Activated CD4-positive, alpha-beta T cell treated with anti-CD3 and anti-CD28 coated beads, Interleukin-2, amount 10 ng/mL, durations not matched to agents 24 days and 14 days (primary cell): Measurements from ENCODE around the gene ZNF79. TPM values are rescaled to one million over a fixed set of nuclear protein-coding genes. Genes with fewer than 3 reads are reported as not detected.

ENCODE experiments used
- DNase-seq: peaks from one replicate; pipeline ENCODE4 v3.0.0; 2022
- H3K27ac Mint-ChIP-seq: one replicate; pipeline ENCODE4 v1.8.0; 2022; ENCODE audit warnings: mild to moderate bottlenecking, mixed read lengths
- H3K27me3 Mint-ChIP-seq: one replicate; pipeline ENCODE4 v1.8.0; 2022; ENCODE audit warnings: mixed read lengths
- H3K36me3 Mint-ChIP-seq: one replicate; pipeline ENCODE4 v1.8.0; 2022; ENCODE audit warnings: low read depth, mild to moderate bottlenecking, mixed read lengths
- H3K4me1 Mint-ChIP-seq: one replicate; pipeline ENCODE4 v1.8.0; 2021; ENCODE audit warnings: mixed read lengths
- H3K4me3 Mint-ChIP-seq: one replicate; pipeline ENCODE4 v1.8.0; 2022; ENCODE audit warnings: mild to moderate bottlenecking, moderate library complexity, mixed read lengths
- H3K9me3 Mint-ChIP-seq: one replicate; pipeline ENCODE4 v1.8.0; 2021; ENCODE audit warnings: mixed read lengths
- intact Hi-C: fragments of 100-400 bp; cut with micrococcal nuclease; formaldehyde crosslinking; loops from one replicate; pipeline ENCODE4 v1.15.1; 2023
- total RNA-seq: library from RNA; stranded (reverse); gene quantifications from 2 replicates; pipeline ENCODE4 v1.2.3, GENCODE V29; 2022

ZNF79 gene
- total RNA-seq, 1 donor from 2014 or later: 17.2 TPM

GRCh38 chr9:127424676-127424999, 456 bp downstream of the ZNF79 start:
- intact Hi-C loops: loop anchor here (1.0 to 2.0 kb wide), 2 partner anchors 27 to 28 kb away; partner anchors contain the start of genes LRSAM1, RPL12 and SLC2A8
- Mint-ChIP-seq H3K4me3 (peak overlapping the region; percentile 99), H3K9me3 (no peaks in the 10 kb centered on the region), H3K27me3 (no peaks in the 10 kb centered on the region), H3K4me1 (peaks cover 43% of the 10 kb centered on the region), H3K36me3 (peaks cover 36% of the 10 kb centered on the region), H3K27ac (peak overlapping the region; percentile 94)
- no peak for DNase-seq

DNA sequence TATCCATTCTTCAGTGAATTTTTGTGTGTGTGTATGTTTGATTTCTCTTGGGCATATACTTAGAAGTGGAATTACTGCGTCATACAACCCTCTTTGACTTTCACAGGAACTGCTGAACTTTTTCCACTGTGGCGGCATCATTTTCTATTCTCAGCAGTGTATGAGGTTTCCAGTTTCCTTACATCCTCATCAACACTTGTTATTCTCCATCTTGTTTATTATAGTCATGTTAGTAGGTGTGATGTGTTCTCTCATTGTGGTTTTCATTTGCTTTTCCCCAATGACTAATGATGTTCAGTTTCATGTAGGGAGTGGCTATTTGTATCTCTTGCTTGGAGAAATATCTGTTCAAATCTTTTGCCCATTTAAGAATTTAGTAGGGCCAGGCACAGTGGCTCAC, 2.6 kb downstream of the ZNF79 start:
- H3K27ac Mint-ChIP-seq: peak overlapping the region; percentile 94

GRCh38 chr9:127428348-127428747, 4.2 kb downstream of the ZNF79 start:
- Mint-ChIP-seq H3K9me3 (no peaks in the 10 kb centered on the region), H3K27ac (peak overlapping the region; percentile 72), H3K36me3 (peaks cover 60% of the 10 kb centered on the region), H3K4me3 (peak overlapping the region; percentile 48), H3K27me3 (no peaks in the 10 kb centered on the region), H3K4me1 (peaks cover 42% of the 10 kb centered on the region)
- no peak for DNase-seq
- intact Hi-C loops: loop anchor here (5.0 kb wide), 1 partner anchor 349 kb away; the partner anchor contains the start of gene SH2D3C

More for the DNA sequence above, 2.6 kb downstream of the ZNF79 start:
- Mint-ChIP-seq H3K4me3 (peak overlapping the region; percentile 99), H3K9me3 (no peaks in the 10 kb centered on the region), H3K27me3 (no peaks in the 10 kb centered on the region), H3K36me3 (peaks cover 53% of the 10 kb centered on the region), H3K4me1 (peaks cover 49% of the 10 kb centered on the region)
- DNase-seq: peak; percentile 81
- intact Hi-C loops: loop anchor here (1.0 to 5.0 kb wide), 2 partner anchors 38 to 351 kb away; partner anchors contain the start of gene SH2D3C

DNA sequence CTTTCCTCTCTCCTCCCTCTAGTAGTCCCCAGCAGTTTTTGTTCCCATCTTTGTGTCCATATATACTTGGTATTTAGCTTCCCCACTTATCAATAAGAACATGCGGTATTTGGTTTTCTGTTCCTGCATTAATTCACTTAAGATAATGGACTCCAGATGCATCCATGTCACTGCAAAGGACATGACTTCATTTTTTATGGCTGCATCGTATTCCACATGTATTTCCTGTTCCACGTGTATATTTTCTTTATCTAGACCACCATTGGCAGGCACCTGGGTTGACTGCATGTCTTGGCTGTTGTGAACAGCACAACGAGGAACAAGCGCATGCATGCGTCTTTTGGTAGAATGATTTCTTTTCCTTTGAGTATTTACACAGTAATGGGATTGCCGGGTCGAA, 6.2 kb downstream of the ZNF79 start:
- H3K27me3 Mint-ChIP-seq: no peaks in the 10 kb centered on the region
- no peaks in the 10 kb centered on the region for H3K9me3 Mint-ChIP-seq
- intact Hi-C loops: no loop called here
- peaks cover 71% of the 10 kb centered on the region for H3K36me3 Mint-ChIP-seq
- H3K4me3 Mint-ChIP-seq: no peak overlapping the region
- DNase-seq: no peak
- H3K4me1 Mint-ChIP-seq: peaks cover 39% of the 10 kb centered on the region
- H3K27ac Mint-ChIP-seq: no peak overlapping the region

DNA sequence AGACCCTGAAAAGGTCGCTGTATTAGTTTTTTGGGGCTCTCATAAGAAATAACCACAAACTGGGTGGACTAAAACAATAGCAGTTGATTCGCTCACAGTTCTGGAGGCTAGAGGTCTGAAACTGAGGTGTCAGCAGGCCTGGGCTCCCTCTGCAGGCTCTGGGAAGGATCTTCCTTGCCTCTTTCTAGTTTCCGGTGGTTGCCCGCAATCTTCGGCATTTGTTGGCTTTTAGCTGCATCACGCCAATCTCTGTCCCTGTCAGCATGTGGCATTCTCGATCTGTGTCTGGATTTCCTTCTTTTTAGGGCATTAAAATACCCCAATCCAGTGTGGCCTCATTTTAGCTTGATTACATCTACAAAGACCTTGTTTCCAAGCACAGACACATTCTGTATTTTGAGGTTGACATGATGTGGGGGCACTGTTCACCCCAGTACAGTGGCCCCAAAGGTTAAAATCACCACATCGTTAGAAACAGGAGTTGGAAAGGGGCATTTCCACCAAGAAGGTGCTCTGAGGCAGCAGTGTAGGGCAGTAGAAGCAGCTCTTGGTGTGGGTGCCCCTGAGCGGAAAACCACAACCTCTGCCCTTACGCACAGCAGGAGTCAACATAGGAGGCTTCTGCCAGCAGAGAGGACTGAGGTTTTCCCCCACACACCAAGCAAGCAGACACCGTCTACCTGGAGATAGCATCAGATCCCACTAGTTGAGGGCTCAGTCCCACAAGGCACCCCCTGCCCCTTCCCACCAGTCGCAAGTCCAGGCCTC, 13.5 kb downstream of the ZNF79 start:
- H3K36me3 Mint-ChIP-seq: peaks cover 88% of the 10 kb centered on the region
- no peak overlapping the region for H3K4me3 Mint-ChIP-seq
- H3K4me1 Mint-ChIP-seq: peaks cover 12% of the 10 kb centered on the region
- DNase-seq: no peak
- no peak overlapping the region for H3K27ac Mint-ChIP-seq
- intact Hi-C loops: no loop called here
- no peaks in the 10 kb centered on the region for H3K27me3 Mint-ChIP-seq
- no peaks in the 10 kb centered on the region for H3K9me3 Mint-ChIP-seq

- DNase-seq: no peak
- peaks cover 90% of the 10 kb centered on the region for H3K36me3 Mint-ChIP-seq
- H3K4me1 Mint-ChIP-seq: peaks cover 12% of the 10 kb centered on the region
- intact Hi-C loops: no loop called here
- H3K9me3 Mint-ChIP-seq: no peaks in the 10 kb centered on the region
- H3K27me3 Mint-ChIP-seq: no peaks in the 10 kb centered on the region
- H3K4me3 Mint-ChIP-seq: no peak overlapping the region
- peak overlapping the region; percentile 14 for H3K27ac Mint-ChIP-seq
These were observed 14.2 kb downstream of the ZNF79 start for GRCh38 chr9:127438394-127438793.

GRCh38 chr9:127444283-127444920, 20.2 kb downstream of the ZNF79 start:
- Mint-ChIP-seq H3K36me3 (peaks cover 97% of the 10 kb centered on the region), H3K27me3 (no peaks in the 10 kb centered on the region), H3K4me1 (peaks cover 28% of the 10 kb centered on the region), H3K4me3 (no peak overlapping the region), H3K9me3 (peaks cover 12% of the 10 kb centered on the region), H3K27ac (no peak overlapping the region)
- intact Hi-C loops: no loop called here
- DNase-seq: no peak

- Mint-ChIP-seq H3K27me3 (no peaks in the 10 kb centered on the region), H3K36me3 (peaks cover 98% of the 10 kb centered on the region), H3K27ac (peak overlapping the region; percentile 98), H3K4me1 (peaks cover 34% of the 10 kb centered on the region), H3K4me3 (no peak overlapping the region), H3K9me3 (peaks cover 12% of the 10 kb centered on the region)
- no peak for DNase-seq
- intact Hi-C loops: no loop called here
These were observed 21.0 kb downstream of the ZNF79 start for GRCh38 chr9:127444921-127445850.

DNA sequence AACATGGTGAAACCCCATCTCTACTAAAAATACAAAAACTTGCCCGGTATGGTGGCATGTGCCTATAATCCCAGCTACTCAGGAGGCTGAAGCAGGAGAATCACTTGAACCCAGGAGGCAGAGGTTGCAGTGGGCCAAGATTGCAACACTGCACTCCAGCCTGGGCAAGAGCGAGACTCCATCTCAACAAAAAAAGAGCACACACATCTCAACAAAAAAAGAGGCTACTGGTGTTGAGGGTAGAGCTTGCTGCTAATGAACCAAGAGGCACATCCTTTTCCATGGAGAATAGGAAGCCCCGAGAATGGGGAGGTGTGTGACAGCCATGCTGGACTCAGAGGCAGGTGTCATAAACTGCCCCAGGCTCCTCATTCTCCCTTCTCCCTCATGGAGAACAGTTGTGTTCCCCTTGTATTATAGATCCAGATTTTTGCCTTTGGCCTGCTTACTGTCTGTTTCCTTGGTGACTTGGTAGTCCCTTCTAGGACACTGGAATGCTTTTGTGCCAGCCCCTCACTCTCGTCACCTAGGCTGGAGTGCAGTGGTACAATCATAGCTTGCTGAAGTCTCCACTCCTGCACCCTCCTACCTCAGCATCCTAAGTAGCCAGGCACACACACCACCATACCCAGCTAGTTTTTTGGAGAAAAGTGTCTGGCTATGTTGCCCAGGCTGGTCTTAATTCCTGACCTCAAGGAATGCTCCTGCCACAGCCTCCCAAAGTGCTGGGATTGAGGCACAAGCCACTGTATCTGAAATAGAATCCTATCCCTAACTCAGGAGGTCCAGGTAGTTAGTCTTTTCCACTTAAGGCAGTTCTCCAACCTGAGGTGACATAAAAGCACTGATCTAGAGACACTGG, 21.9 kb downstream of the ZNF79 start:
- Mint-ChIP-seq H3K9me3 (peaks cover 12% of the 10 kb centered on the region), H3K4me3 (no peak overlapping the region), H3K27me3 (no peaks in the 10 kb centered on the region), H3K36me3 (peaks cover 96% of the 10 kb centered on the region), H3K27ac (peak overlapping the region; percentile 98), H3K4me1 (peaks cover 38% of the 10 kb centered on the region)
- DNase-seq: no peak
- intact Hi-C loops: no loop called here

- H3K27ac Mint-ChIP-seq: peak overlapping the region; percentile 98
- no peak overlapping the region for H3K4me3 Mint-ChIP-seq
These were observed 22.7 kb downstream of the ZNF79 start for GRCh38 chr9:127446713-127447415.

GRCh38 chr9:127447416-127448111, 23.4 kb downstream of the ZNF79 start:
- peak overlapping the region; percentile 98 for H3K27ac Mint-ChIP-seq
- peaks cover 12% of the 10 kb centered on the region for H3K9me3 Mint-ChIP-seq
- no peak for DNase-seq
- peaks cover 45% of the 10 kb centered on the region for H3K4me1 Mint-ChIP-seq
- intact Hi-C loops: no loop called here
- H3K36me3 Mint-ChIP-seq: peaks cover 83% of the 10 kb centered on the region
- peak overlapping the region; percentile 98 for H3K4me3 Mint-ChIP-seq
- no peaks in the 10 kb centered on the region for H3K27me3 Mint-ChIP-seq

More at GRCh38 chr9:127446713-127447415, 22.7 kb downstream of the ZNF79 start:
- H3K4me1 Mint-ChIP-seq: peaks cover 39% of the 10 kb centered on the region
- intact Hi-C loops: no loop called here
- H3K36me3 Mint-ChIP-seq: peaks cover 90% of the 10 kb centered on the region
- DNase-seq: no peak
- no peaks in the 10 kb centered on the region for H3K27me3 Mint-ChIP-seq
- H3K9me3 Mint-ChIP-seq: peaks cover 12% of the 10 kb centered on the region
